OCI-LY3 (cell line): ENCODE results near the gene NR3C2.

ENCODE experiments used
- H2AFZ ChIP-seq: fragments of 200-600, 300-600 bp; shearing (Covaris generic); 2 replicates; pipeline ENCODE4 v1.6.0; 2014; ENCODE audit warnings: antibody characterized with exemption, low read depth, low read length
- H3K27ac ChIP-seq: fragments of 200-600, 300-600 bp; sonication (generic); 2 replicates; pipeline ENCODE4 v1.5.1; 2014; ENCODE audit warnings: mild to moderate bottlenecking, low read length, moderate library complexity, mixed read lengths
- H3K27me3 ChIP-seq: fragments of 200-600, 300-600 bp; sonication (generic); 2 replicates; pipeline ENCODE4 v1.6.1; 2014; ENCODE audit warnings: low read depth, low read length, mixed read lengths
- H3K36me3 ChIP-seq: fragments of 200-600, 300-600 bp; sonication (generic); replicated peaks from 2 replicates; pipeline ENCODE3; 2014; ENCODE audit warnings: low read depth, low read length, mixed read lengths
- H3K4me1 ChIP-seq: fragments of 300-600, 200-600 bp; sonication (generic); 2 replicates; pipeline ENCODE4 v1.6.1; 2014; ENCODE audit warnings: low read length, mixed read lengths
- H3K4me2 ChIP-seq: fragments of 200-600, 300-600 bp; sonication (generic); 2 replicates; pipeline ENCODE4 v1.6.1; 2014; ENCODE audit warnings: low read length, mixed read lengths
- H3K4me3 ChIP-seq: fragments of 300-600, 200-600 bp; sonication (generic); 2 replicates; pipeline ENCODE4 v1.5.1; 2014; ENCODE audit warnings: antibody characterized with exemption, mild to moderate bottlenecking, low read length, moderate library complexity
- H3K79me2 ChIP-seq: fragments of 300-600, 200-600 bp; shearing (Covaris generic); 2 replicates; pipeline ENCODE4 v1.6.1; 2014; ENCODE audit warnings: mild to moderate bottlenecking, low read length, mixed read lengths
- H3K9ac ChIP-seq: fragments of 300-600, 200-600 bp; shearing (Covaris generic); 2 replicates; pipeline ENCODE4 v1.6.0; 2014; ENCODE audit warnings: mild to moderate bottlenecking, low read length, moderate library complexity
- H3K9me3 ChIP-seq: fragments of 200-600, 300-600 bp; shearing (Covaris generic); 2 replicates; pipeline ENCODE4 v1.6.1; 2014; ENCODE audit warnings: low read length, mixed read lengths; ENCODE audit not compliant: insufficient read depth
- H4K20me1 ChIP-seq: fragments of 200-600, 300-600 bp; sonication (generic); 2 replicates; pipeline ENCODE4 v1.6.1; 2016; ENCODE audit warnings: low read length, mixed read lengths; ENCODE audit not compliant: insufficient read depth
- EZH2phosphoT487 ChIP-seq: fragments of 200-600 bp; shearing (Covaris generic); IDR thresholded peaks from 2 replicates; pipeline ENCODE4 v1.6.1; 2018; ENCODE audit warnings: antibody characterized with exemption, mixed run types, low read depth
- TF ChIP-seq, protein P1 (sequence below): fragments of 200-600, 300-600 bp; sonication (generic); IDR thresholded peaks from 2 replicates; pipeline ENCODE4 v1.5.1; 2014; ENCODE audit warnings: antibody characterized with exemption, low read length, low read depth

Gene NR3C2

DNA sequence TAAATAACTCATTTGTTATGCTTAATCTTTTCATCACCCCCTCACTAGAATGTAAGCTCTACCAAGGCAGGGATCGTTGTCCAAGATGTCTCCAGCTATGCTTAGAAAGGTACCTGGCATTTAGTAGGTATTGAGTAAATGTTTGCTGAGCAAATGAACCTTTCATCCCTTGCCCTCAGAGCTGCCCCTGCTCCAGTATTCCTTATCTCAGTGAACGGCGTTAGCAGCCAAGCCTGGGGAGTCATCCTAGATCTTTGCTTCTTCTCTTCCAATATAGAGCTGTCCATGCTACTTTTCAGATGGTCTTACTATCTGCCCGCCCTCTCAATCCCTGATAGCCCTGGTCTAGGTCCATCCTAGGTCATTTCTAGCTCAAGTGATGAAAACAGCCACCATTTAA is 188.4 kb downstream of the NR3C2 start:
- no peak overlapping the region for H2AFZ ChIP-seq

DNA sequence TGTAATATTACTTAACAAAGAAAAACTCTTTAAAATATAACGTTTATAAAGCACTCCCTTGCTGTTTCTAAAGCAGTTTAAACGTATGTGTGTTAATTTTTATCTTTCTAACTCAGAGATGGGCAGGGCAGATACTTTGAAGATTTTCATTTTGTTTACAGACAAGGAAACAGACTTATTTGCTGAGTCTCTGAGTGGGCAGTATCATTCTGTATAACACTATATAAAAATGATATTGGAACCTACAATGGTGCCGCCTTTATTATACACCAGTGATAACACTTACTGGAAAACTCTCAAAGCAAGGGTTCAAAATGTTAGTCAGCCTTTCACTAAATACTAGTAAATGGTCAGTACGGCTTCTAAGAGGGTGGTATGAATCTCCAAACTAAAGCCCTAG is 193.4 kb downstream of the NR3C2 start:
- no peak for TF ChIP-seq EZH2phosphoT487
- TF ChIP-seq, protein P1, sequence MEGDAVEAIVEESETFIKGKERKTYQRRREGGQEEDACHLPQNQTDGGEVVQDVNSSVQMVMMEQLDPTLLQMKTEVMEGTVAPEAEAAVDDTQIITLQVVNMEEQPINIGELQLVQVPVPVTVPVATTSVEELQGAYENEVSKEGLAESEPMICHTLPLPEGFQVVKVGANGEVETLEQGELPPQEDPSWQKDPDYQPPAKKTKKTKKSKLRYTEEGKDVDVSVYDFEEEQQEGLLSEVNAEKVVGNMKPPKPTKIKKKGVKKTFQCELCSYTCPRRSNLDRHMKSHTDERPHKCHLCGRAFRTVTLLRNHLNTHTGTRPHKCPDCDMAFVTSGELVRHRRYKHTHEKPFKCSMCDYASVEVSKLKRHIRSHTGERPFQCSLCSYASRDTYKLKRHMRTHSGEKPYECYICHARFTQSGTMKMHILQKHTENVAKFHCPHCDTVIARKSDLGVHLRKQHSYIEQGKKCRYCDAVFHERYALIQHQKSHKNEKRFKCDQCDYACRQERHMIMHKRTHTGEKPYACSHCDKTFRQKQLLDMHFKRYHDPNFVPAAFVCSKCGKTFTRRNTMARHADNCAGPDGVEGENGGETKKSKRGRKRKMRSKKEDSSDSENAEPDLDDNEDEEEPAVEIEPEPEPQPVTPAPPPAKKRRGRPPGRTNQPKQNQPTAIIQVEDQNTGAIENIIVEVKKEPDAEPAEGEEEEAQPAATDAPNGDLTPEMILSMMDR = no peak
- Histone ChIP-seq H4K20me1 (no peaks in the 10 kb centered on the region), H3K4me1 (no peaks in the 10 kb centered on the region), H3K27ac (no peak overlapping the region), H3K4me3 (no peak overlapping the region), H3K9me3 (no peaks in the 10 kb centered on the region), H3K79me2 (no peaks in the 10 kb centered on the region), H3K36me3 (no peaks in the 10 kb centered on the region), H3K27me3 (no peaks in the 10 kb centered on the region), H3K9ac (no peak overlapping the region), H2AFZ (no peak overlapping the region), H3K4me2 (no peak overlapping the region)

More for the DNA sequence above, 188.4 kb downstream of the NR3C2 start:
- H3K36me3 ChIP-seq = no peaks in the 10 kb centered on the region
- no peaks in the 10 kb centered on the region for H3K4me1 ChIP-seq
- H3K79me2 ChIP-seq = no peaks in the 10 kb centered on the region
- H3K9ac ChIP-seq = no peak overlapping the region
- no peaks in the 10 kb centered on the region for H3K27me3 ChIP-seq
- TF ChIP-seq, protein P1 = no peak
- no peak for TF ChIP-seq EZH2phosphoT487
- H3K27ac ChIP-seq = no peak overlapping the region
- no peaks in the 10 kb centered on the region for H4K20me1 ChIP-seq
- H3K4me3 ChIP-seq = no peak overlapping the region
- no peaks in the 10 kb centered on the region for H3K9me3 ChIP-seq
- no peak overlapping the region for H3K4me2 ChIP-seq

DNA sequence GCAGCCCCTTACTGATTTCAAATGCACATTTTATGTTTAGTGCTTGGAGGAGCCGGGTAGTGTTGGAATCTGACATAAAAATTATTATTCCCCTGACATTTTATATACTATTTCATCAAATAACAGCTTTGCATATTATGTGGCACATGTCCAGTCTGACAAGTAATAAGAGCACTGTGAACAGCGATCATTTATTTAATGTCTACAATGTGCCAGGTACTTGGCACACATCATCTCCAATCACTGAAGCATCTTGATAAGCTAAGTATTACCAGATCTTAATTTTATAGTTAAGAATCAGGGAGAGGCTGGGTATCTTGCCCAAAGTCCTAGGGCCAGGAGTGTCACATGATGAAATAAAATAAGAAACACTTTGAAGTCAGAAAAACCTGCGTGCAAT is 197.2 kb downstream of the NR3C2 start:
- Histone ChIP-seq H2AFZ (no peak overlapping the region), H4K20me1 (no peaks in the 10 kb centered on the region), H3K36me3 (no peaks in the 10 kb centered on the region), H3K9ac (no peak overlapping the region), H3K79me2 (no peaks in the 10 kb centered on the region), H3K27me3 (no peaks in the 10 kb centered on the region), H3K4me1 (no peaks in the 10 kb centered on the region), H3K27ac (no peak overlapping the region), H3K4me3 (no peak overlapping the region), H3K9me3 (no peaks in the 10 kb centered on the region), H3K4me2 (no peak overlapping the region)
- TF ChIP-seq, protein P1 = no peak
- no peak for TF ChIP-seq EZH2phosphoT487

DNA sequence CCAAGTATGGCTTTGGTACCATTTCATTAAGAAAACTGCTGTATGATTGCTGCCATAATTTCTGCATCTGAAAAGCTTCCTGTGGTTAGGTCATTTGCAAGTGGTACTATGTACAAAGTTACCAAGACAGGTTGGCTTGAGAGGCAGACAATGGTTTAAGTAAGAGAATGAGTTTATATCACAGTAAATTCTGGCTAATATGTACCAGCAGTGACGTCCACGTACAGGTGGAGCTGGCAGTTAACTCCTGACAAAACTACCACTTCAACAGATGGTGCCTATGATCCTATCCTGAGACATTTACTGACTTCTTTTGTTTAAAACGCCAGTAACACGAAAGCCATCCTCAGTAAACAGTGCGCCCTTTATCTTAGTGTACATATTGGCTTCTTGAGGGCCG is 198.4 kb downstream of the NR3C2 start:
- Histone ChIP-seq H3K4me1 (no peaks in the 10 kb centered on the region), H3K27ac (no peak overlapping the region), H3K27me3 (no peaks in the 10 kb centered on the region), H3K79me2 (no peaks in the 10 kb centered on the region), H4K20me1 (no peaks in the 10 kb centered on the region), H2AFZ (no peak overlapping the region), H3K9ac (no peak overlapping the region), H3K9me3 (no peaks in the 10 kb centered on the region), H3K36me3 (no peaks in the 10 kb centered on the region), H3K4me2 (no peak overlapping the region), H3K4me3 (no peak overlapping the region)
- TF ChIP-seq, protein P1 = no peak
- no peak for TF ChIP-seq EZH2phosphoT487
